Panc1 (cell line): ENCODE results near the gene DOK7. TPM values are rescaled to one million over a fixed set of nuclear protein-coding genes. Genes with fewer than 3 reads are reported as not detected.

Source experiments
- ATAC-seq: fragments of 200-7000 bp; cut with Tn5 transposase; 2 replicates; pipeline ENCODE4 v1.9.1; 2020; ENCODE audit warnings: mild to moderate bottlenecking, moderate library complexity
- BruUV-seq: library from RNA; stranded (reverse); fragments of 400-500 nt; replicated peaks from 2 replicates; lab custom pipeline; 2021; lab: Mats Ljungman, UMichigan
- CTCF ChIA-PET: fragments of 300-600 bp; sonication (Branson Sonifier 250); formaldehyde crosslinking; loops from one replicate; lab custom pipeline; 2022; ENCODE audit warnings: antibody characterized with exemption; lab: Charles Lee
- POLR2A ChIA-PET: fragments of 300-600 bp; sonication (Branson Sonifier 250); formaldehyde crosslinking; loops from one replicate; lab custom pipeline; 2022; ENCODE audit warnings: antibody characterized with exemption; lab: Charles Lee
- DNase-seq: peaks from one replicate; pipeline ENCODE4 v3.0.0-alpha.2; 2010; ENCODE audit warnings: low read depth, low spot score
- H3K27ac ChIP-seq: 2 replicates; pipeline ENCODE4 v1.5.1; 2011; ENCODE audit warnings: mild to moderate bottlenecking, low read length, inconsistent platforms
- H3K27me3 ChIP-seq: fragments of 200-500 bp; sonication (Bioruptor generic); 2 replicates; pipeline ENCODE4 v1.6.0; 2014; ENCODE audit warnings: low read length, inconsistent platforms; ENCODE audit not compliant: control insufficient read depth, insufficient read depth
- H3K36me3 ChIP-seq: fragments of 200-500 bp; sonication (Bioruptor generic); 2 replicates; pipeline ENCODE4 v1.5.1; 2014; ENCODE audit warnings: inconsistent platforms, mild to moderate bottlenecking, low read length, moderate library complexity; ENCODE audit not compliant: control insufficient read depth, insufficient read depth
- H3K4me1 ChIP-seq: 2 replicates; pipeline ENCODE4 v1.5.1; 2011; ENCODE audit warnings: inconsistent platforms, mild to moderate bottlenecking, low read length, moderate library complexity; ENCODE audit not compliant: control insufficient read depth, insufficient read depth
- H3K4me3 ChIP-seq, 2 experiments: 2 replicates each; pipeline ENCODE4 v1.5.1; 2011 to 2012; ENCODE audit warnings: low read depth in 2 of 2, low read length in 2 of 2, mild to moderate bottlenecking in 2 of 2, inconsistent platforms in 1 of 2, moderate library complexity in 1 of 2
- H3K9me3 ChIP-seq: fragments of 200-500 bp; sonication (Bioruptor generic); 2 replicates; pipeline ENCODE4 v1.5.1; 2014; ENCODE audit warnings: low read depth, mild to moderate bottlenecking, inconsistent platforms, low read length, moderate library complexity; ENCODE audit not compliant: control insufficient read depth, insufficient read depth
- POLR2AphosphoS5 ChIP-seq: IDR thresholded peaks from 2 replicates; pipeline ENCODE4 v1.6.1; 2012; ENCODE audit warnings: mild to moderate bottlenecking, low read depth, low read length, moderate library complexity
- REST ChIP-seq, 2 experiments: IDR thresholded peaks; 2 replicates each; pipeline ENCODE4 v1.6.1; 2011 to 2012; ENCODE audit warnings: low read depth in 2 of 2, control low read depth in 1 of 2, low read length in 1 of 2, mild to moderate bottlenecking in 1 of 2, moderate library complexity in 1 of 2; ENCODE audit not compliant: insufficient read depth in 1 of 2
- SIN3A ChIP-seq: IDR thresholded peaks from 2 replicates; pipeline ENCODE4 v1.6.1; 2012; ENCODE audit warnings: low read depth, mild to moderate bottlenecking, low read length, moderate library complexity, borderline replicate concordance; ENCODE audit not compliant: insufficient read depth
- TCF7L2 ChIP-seq: IDR thresholded peaks from 2 replicates; pipeline ENCODE4 v1.6.1; 2011; ENCODE audit warnings: mild to moderate bottlenecking, low read depth, low read length, inconsistent platforms
- in situ Hi-C: cut with HindIII; loops from 2 replicates; pipeline ENCODE4 v1.10.0; 2016; ENCODE audit warnings: low sequenced_read_pairs, low pct_unique_long_range_greater_than_20kb
- intact Hi-C: fragments of 100-400 bp; cut with micrococcal nuclease; formaldehyde crosslinking; loops from one replicate; pipeline ENCODE4 v1.10.0; 2022; ENCODE audit not compliant: unreplicated experiment
- total RNA-seq: library from RNA; stranded (reverse); gene quantifications from one replicate; pipeline ENCODE4 v1.2.1, GENCODE V29; 2021; ENCODE audit not compliant: unreplicated experiment
- TF ChIP-seq, protein P1 (sequence below): fragments of 450-650 bp; IDR thresholded peaks from 2 replicates; pipeline ENCODE4 v1.5.1; 2017; ENCODE audit warnings: mild to moderate bottlenecking

The DOK7 gene
- total RNA-seq, 1 experiment from 2014 or later: 2.4 TPM

DNA sequence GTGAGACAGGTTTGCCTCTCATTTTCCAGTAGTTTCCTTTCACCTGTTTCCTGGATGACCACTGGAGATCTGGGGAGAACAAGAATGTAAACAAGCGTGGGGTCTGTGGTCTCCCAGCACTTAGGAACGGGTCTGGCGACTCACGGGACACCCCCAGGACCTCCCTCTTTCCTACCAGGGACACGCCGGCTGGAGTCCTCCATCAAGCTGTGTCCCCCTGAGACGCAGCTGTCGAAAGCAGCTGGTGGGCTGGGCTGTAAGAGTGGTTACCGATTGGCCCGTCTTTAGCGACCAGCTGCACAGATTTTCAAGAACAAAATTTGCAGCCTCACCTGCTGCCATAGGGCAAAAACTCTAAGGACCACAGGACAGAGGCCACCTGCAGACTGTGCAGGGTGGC, 57.2 kb downstream of the DOK7 start:
- DNase-seq: no peak
- TF ChIP-seq SIN3A (no peak), POLR2AphosphoS5 (no peak), REST (IDR thresholded peaks at IDR 0.05; ENCODE audit: insufficient read depth in 1 of 2, low read depth in 2 of 2, low read length in 1 of 2) (no peak), TCF7L2 (no peak)
- TF ChIP-seq, protein P1, sequence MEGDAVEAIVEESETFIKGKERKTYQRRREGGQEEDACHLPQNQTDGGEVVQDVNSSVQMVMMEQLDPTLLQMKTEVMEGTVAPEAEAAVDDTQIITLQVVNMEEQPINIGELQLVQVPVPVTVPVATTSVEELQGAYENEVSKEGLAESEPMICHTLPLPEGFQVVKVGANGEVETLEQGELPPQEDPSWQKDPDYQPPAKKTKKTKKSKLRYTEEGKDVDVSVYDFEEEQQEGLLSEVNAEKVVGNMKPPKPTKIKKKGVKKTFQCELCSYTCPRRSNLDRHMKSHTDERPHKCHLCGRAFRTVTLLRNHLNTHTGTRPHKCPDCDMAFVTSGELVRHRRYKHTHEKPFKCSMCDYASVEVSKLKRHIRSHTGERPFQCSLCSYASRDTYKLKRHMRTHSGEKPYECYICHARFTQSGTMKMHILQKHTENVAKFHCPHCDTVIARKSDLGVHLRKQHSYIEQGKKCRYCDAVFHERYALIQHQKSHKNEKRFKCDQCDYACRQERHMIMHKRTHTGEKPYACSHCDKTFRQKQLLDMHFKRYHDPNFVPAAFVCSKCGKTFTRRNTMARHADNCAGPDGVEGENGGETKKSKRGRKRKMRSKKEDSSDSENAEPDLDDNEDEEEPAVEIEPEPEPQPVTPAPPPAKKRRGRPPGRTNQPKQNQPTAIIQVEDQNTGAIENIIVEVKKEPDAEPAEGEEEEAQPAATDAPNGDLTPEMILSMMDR: no peak
- no TSS peak for BruUV-seq
- ChIA-PET CTCF (no interaction called here), POLR2A (no interaction called here)
- Histone ChIP-seq H3K4me1 (no peaks in the 10 kb centered on the region), H3K27me3 (no peaks in the 10 kb centered on the region), H3K4me3 (no peak overlapping the region), H3K27ac (no peak overlapping the region), H3K36me3 (no peaks in the 10 kb centered on the region), H3K9me3 (no peaks in the 10 kb centered on the region)
- ATAC-seq: no peak
- intact Hi-C loops (no loop called here), in situ Hi-C loops (no loop called here)

GRCh38 chr4:3520796-3521600, 57.9 kb downstream of the DOK7 start:
- DNase-seq (no peak), ATAC-seq (no peak)
- H3K36me3 ChIP-seq: no peaks in the 10 kb centered on the region
- no peaks in the 10 kb centered on the region for H3K4me1 ChIP-seq
- no peak overlapping the region for H3K27ac ChIP-seq
- H3K9me3 ChIP-seq: no peaks in the 10 kb centered on the region
- in situ Hi-C loops (no loop called here), intact Hi-C loops (no loop called here)
- H3K27me3 ChIP-seq: no peaks in the 10 kb centered on the region
- no peak for TF ChIP-seq REST (IDR thresholded peaks at IDR 0.05; ENCODE audit: insufficient read depth in 1 of 2, low read depth in 2 of 2, low read length in 1 of 2)
- no peak for TF ChIP-seq TCF7L2
- TF ChIP-seq SIN3A: no peak
- TF ChIP-seq POLR2AphosphoS5: no peak
- TF ChIP-seq, protein P1: no peak
- ChIA-PET POLR2A (no interaction called here), CTCF (no interaction called here)
- no TSS peak for BruUV-seq
- H3K4me3 ChIP-seq: no peak overlapping the region
